Measurements from ENCODE around the gene MYO5B.

- TF ChIP-seq, protein P1, sequence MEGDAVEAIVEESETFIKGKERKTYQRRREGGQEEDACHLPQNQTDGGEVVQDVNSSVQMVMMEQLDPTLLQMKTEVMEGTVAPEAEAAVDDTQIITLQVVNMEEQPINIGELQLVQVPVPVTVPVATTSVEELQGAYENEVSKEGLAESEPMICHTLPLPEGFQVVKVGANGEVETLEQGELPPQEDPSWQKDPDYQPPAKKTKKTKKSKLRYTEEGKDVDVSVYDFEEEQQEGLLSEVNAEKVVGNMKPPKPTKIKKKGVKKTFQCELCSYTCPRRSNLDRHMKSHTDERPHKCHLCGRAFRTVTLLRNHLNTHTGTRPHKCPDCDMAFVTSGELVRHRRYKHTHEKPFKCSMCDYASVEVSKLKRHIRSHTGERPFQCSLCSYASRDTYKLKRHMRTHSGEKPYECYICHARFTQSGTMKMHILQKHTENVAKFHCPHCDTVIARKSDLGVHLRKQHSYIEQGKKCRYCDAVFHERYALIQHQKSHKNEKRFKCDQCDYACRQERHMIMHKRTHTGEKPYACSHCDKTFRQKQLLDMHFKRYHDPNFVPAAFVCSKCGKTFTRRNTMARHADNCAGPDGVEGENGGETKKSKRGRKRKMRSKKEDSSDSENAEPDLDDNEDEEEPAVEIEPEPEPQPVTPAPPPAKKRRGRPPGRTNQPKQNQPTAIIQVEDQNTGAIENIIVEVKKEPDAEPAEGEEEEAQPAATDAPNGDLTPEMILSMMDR (IDR thresholded peaks at IDR 0.05): no peak
- TF ChIP-seq EZH2 (IDR thresholded peaks at IDR 0.05; ENCODE audit: borderline replicate concordance, insufficient read depth, low read depth, low read length, poor library complexity, severe bottlenecking): no peak
These were observed 63.4 kb downstream of the MYO5B start for GRCh38 chr18:50131591-50131990.

All from B cell (primary cell).